GM12878 (cell line): ENCODE measurements around the gene IL27RA. TPM values are rescaled to one million over a fixed set of nuclear protein-coding genes. Genes with fewer than 3 reads are reported as not detected.

Experiments
- ATAC-seq: fragments of 200-7000 bp; cut with Tn5 transposase; 3 replicates; pipeline ENCODE4 v1.9.1; 2020; ENCODE audit warnings: mild to moderate bottlenecking, moderate library complexity
- BruUV-seq: library from RNA; stranded (reverse); fragments of 400-500 nt; replicated peaks from 2 replicates; lab custom pipeline; 2021; lab: Mats Ljungman, UMichigan
- CTCF ChIA-PET: fragments of 300-600 bp; sonication (Branson Sonifier 250); formaldehyde crosslinking; extraction: SDS; loops from one replicate; lab custom pipeline; 2021; ENCODE audit warnings: inconsistent platforms; lab: Yijun Ruan, JAX
- POLR2A ChIA-PET: fragments of 350-600 bp; formaldehyde crosslinking; extraction: SDS; loops from one replicate; lab custom pipeline; 2021; ENCODE audit warnings: inconsistent platforms; lab: Charles Lee
- RAD21 ChIA-PET: fragments of 300-600 bp; sonication (Branson Sonifier 250); formaldehyde crosslinking; loops from one replicate; lab custom pipeline; 2023; ENCODE audit warnings: antibody characterized with exemption; ENCODE audit not compliant: unreplicated experiment; lab: Charles Lee
- SMC1A ChIA-PET: fragments of 300-600 bp; sonication (Branson Sonifier 250); formaldehyde crosslinking; loops from one replicate; lab custom pipeline; 2023; ENCODE audit not compliant: unreplicated experiment, uncharacterized antibody; lab: Charles Lee
- DNase-seq: peaks from one replicate; pipeline ENCODE4 v3.0.0-alpha.2; 2011; ENCODE audit warnings: low read depth, low spot score
- FAIRE-seq: peaks from 3 replicates; lab custom pipeline; 2011; peaks lifted over from hg19 to GRCh38; lab: Jason Lieb, UNC
- H2AFZ ChIP-seq: 2 replicates; pipeline ENCODE4 v1.6.0; 2011; ENCODE audit warnings: low read depth, low read length, control low read depth; ENCODE audit not compliant: control insufficient read depth
- H3K27ac ChIP-seq: 2 replicates; pipeline ENCODE4 v1.5.1; 2011; ENCODE audit warnings: control low read depth; ENCODE audit not compliant: control insufficient read depth, insufficient read depth
- H3K27me3 ChIP-seq, 2 experiments: replicated peaks in 1 of 2; 2 replicates each; pipeline versions ENCODE4 v1.6.0 to v1.6.1; 2011; ENCODE audit warnings: low read length in 1 of 2; ENCODE audit not compliant: control insufficient read depth in 2 of 2, insufficient read depth in 2 of 2
- H3K36me3 ChIP-seq, 2 experiments: 2 replicates each; pipeline ENCODE4 v1.5.1; 2011; ENCODE audit warnings: low read length in 1 of 2; ENCODE audit not compliant: control insufficient read depth in 2 of 2, insufficient read depth in 2 of 2
- H3K4me1 ChIP-seq: 2 replicates; pipeline ENCODE4 v1.6.1; 2011; ENCODE audit warnings: mild to moderate bottlenecking, low read length, moderate library complexity, mixed read lengths; ENCODE audit not compliant: control insufficient read depth, insufficient read depth
- H3K4me2 ChIP-seq: 2 replicates; pipeline ENCODE4 v1.6.0; 2011; ENCODE audit warnings: control low read depth; ENCODE audit not compliant: control insufficient read depth, insufficient read depth
- H3K4me3 ChIP-seq: fragments of 200-600 bp; sonication (generic); 2 replicates; pipeline ENCODE4 v1.5.1; 2016
- H3K79me2 ChIP-seq: 2 replicates; pipeline ENCODE4 v1.6.0; 2011; ENCODE audit warnings: low read length; ENCODE audit not compliant: control insufficient read depth, insufficient read depth
- H3K9ac ChIP-seq: 2 replicates; pipeline ENCODE4 v1.8.0; 2011; ENCODE audit warnings: low read length, control low read depth, mixed read lengths; ENCODE audit not compliant: control insufficient read depth, insufficient read depth
- H3K9me3 ChIP-seq: replicated peaks from 3 replicates; pipeline ENCODE4 v1.5.1; 2011; ENCODE audit warnings: mild to moderate bottlenecking, low read length; ENCODE audit not compliant: control insufficient read depth, insufficient read depth
- H4K20me1 ChIP-seq: 2 replicates; pipeline ENCODE4 v1.6.0; 2011; ENCODE audit not compliant: control insufficient read depth, insufficient read depth
- BACH1 ChIP-seq: fragments of 450-650 bp; IDR thresholded peaks from 2 replicates; pipeline ENCODE4 v1.6.1; 2017; ENCODE audit warnings: mild to moderate bottlenecking, borderline replicate concordance
- BCLAF1 ChIP-seq: fragments of 450-650 bp; IDR thresholded peaks from 2 replicates; pipeline ENCODE4 v1.6.1; 2017; ENCODE audit warnings: antibody characterized with exemption, mild to moderate bottlenecking, moderate library complexity
- FOXM1 ChIP-seq: IDR thresholded peaks from 2 replicates; pipeline ENCODE4 v1.6.1; 2012; ENCODE audit warnings: low read depth, mild to moderate bottlenecking, inconsistent platforms, low read length, moderate library complexity
- HDGF ChIP-seq: fragments of 450-650 bp; IDR thresholded peaks from 2 replicates; pipeline ENCODE4 v1.6.1; 2016; ENCODE audit warnings: antibody characterized with exemption
- IKZF2 ChIP-seq, 2 experiments: fragments of 450-650 bp; IDR thresholded peaks; 2 replicates each; pipeline ENCODE4 v1.6.1; 2017; ENCODE audit warnings: mild to moderate bottlenecking in 2 of 2, moderate library complexity in 2 of 2
- MTA3 ChIP-seq: IDR thresholded peaks from 2 replicates; pipeline ENCODE4 v1.6.1; 2012; ENCODE audit warnings: low read length, inconsistent platforms, borderline replicate concordance
- NBN ChIP-seq: fragments of 450-650 bp; IDR thresholded peaks from 2 replicates; pipeline ENCODE4 v1.6.1; 2016
- NFYA ChIP-seq: IDR thresholded peaks from 2 replicates; pipeline ENCODE4 v1.6.1; 2011; ENCODE audit warnings: low read depth, mild to moderate bottlenecking, low read length, improper control_type of control experiment, borderline replicate concordance
- NR2C1 ChIP-seq: fragments of 450-650 bp; IDR thresholded peaks from 2 replicates; pipeline ENCODE4 v1.6.1; 2017; ENCODE audit warnings: antibody characterized with exemption, mild to moderate bottlenecking, moderate library complexity
- POLR2AphosphoS2 ChIP-seq: IDR thresholded peaks from 2 replicates; pipeline ENCODE4 v1.6.1; 2011; ENCODE audit warnings: low read depth, mild to moderate bottlenecking, low read length, improper control_type of control experiment, moderate library complexity
- SREBF2 ChIP-seq: IDR thresholded peaks from 2 replicates; pipeline ENCODE4 v1.6.1; 2012; ENCODE audit warnings: mild to moderate bottlenecking, low read length
- SUPT20H ChIP-seq: IDR thresholded peaks from 2 replicates; pipeline ENCODE4 v1.6.1; 2011; ENCODE audit warnings: low read depth, mild to moderate bottlenecking, low read length, moderate library complexity, borderline replicate concordance; ENCODE audit not compliant: control insufficient read depth
- TCF12 ChIP-seq: IDR thresholded peaks from 2 replicates; pipeline ENCODE4 v1.6.1; 2011; ENCODE audit warnings: low read depth, mild to moderate bottlenecking, low read length
- WRNIP1 ChIP-seq: IDR thresholded peaks from 2 replicates; pipeline ENCODE4 v1.6.1; 2011; ENCODE audit warnings: low read depth, low read length, improper control_type of control experiment, borderline replicate concordance
- YBX1 ChIP-seq: fragments of 450-650 bp; IDR thresholded peaks from 2 replicates; pipeline ENCODE4 v1.6.1; 2016; ENCODE audit warnings: antibody characterized with exemption
- WGBS: methylation state at CpG from one replicate; pipeline ENCODE4 v1.1.6; 2016; ENCODE audit warnings: low lambda C conversion rate; ENCODE audit not compliant: insufficient replicate concordance, insufficient coverage; ENCODE audit errors: missing lambda C conversion rate; 5-methylcytosine and 5-hydroxymethylcytosine counted together
- in situ Hi-C: fragments of 300-500 bp; cut with MboI; formaldehyde crosslinking; loops from 9 replicates; pipeline ENCODE4 v1.14.3; 2018; ENCODE audit warnings: mixed read lengths
- intact Hi-C: fragments of 100-400 bp; cut with micrococcal nuclease; formaldehyde crosslinking; loops from one replicate; pipeline ENCODE4 v1.14.2; 2022; ENCODE audit not compliant: unreplicated experiment
- polyA plus RNA-seq, 11 experiments: library from polyadenylated mRNA; depleted of rRNA in 4 of 11; unstranded in 6 of 11; stranded (reverse) in 5 of 11; fragments of >200 nt; fragmentation: Nextera tagmentation in 4 of 11; fragmentation: Illumina TruSeq in 1 of 11; extraction: Ambion mirVana in 4 of 11; extraction: Trizol in 1 of 11; gene quantifications; 1 replicate in 1 of 11; 2 replicates in 10 of 11; pipeline versions ENCODE4 v1.2.1 to v1.2.3, GENCODE V29; 2011 to 2016; ENCODE audit warnings: inconsistent platforms in 2 of 11, missing spikeins in 2 of 11, low read depth in 1 of 11
- total RNA-seq, 4 experiments: library from RNA; depleted of rRNA in 3 of 4; stranded (reverse); fragments of >200 nt in 3 of 4; fragmentation: Illumina TruSeq in 1 of 4; extraction: Trizol in 1 of 4; gene quantifications; 2 replicates each; pipeline versions ENCODE4 v1.2.1 to v1.2.3, GENCODE V29; 2013 to 2021
- TF ChIP-seq, protein P1 (sequence below): fragments of 450-650 bp; IDR thresholded peaks from 2 replicates; pipeline ENCODE4 v1.6.1; 2016; ENCODE audit warnings: mild to moderate bottlenecking
- TF ChIP-seq, protein P2 (sequence below): fragments of 450-650 bp; conservative IDR thresholded peaks from 2 replicates; pipeline ENCODE4 v1.6.1; 2017; ENCODE audit warnings: mild to moderate bottlenecking, moderate library complexity

Gene IL27RA
- total and polyA plus RNA-seq, 10 of the 15 experiments (the other 5 are each of a cell fraction or from before 2014, with no cell fraction given), result 8.4 to 63.5 (median 41.2) TPM

GRCh38 chr19:14091081-14091812, 59.7 kb downstream of the IL27RA start:
- H3K4me1 ChIP-seq, result peaks cover 7% of the 10 kb centered on the region; the same call in 1 of the 2 replicates
- no peaks in the 10 kb centered on the region for H3K27me3 ChIP-seq
- FAIRE-seq (peak; percentile 31), ATAC-seq (peak; percentile 85), DNase-seq (no peak)
- intact Hi-C loops (no loop called here), in situ Hi-C loops (no loop called here)
- peak overlapping the region; percentile 76 for H3K9ac ChIP-seq
- peaks cover 6% of the 10 kb centered on the region for H3K79me2 ChIP-seq
- 1% methylated on average over 55 of the region's 72 CpGs for WGBS
- peak overlapping the region; percentile 82 for H3K27ac ChIP-seq
- TSS peak; percentile 91 for BruUV-seq
- H3K4me3 ChIP-seq, result peak overlapping the region; percentile 100
- peak overlapping the region; percentile 58 for H2AFZ ChIP-seq
- RAD21 ChIA-PET, result interaction anchor here (1.0 to 1.6 kb wide), 4 partner anchors 9 to 46 kb away, joined by 4 to 8 read pairs (median 6); partner anchors contain the start of gene ASF1B
- peaks cover 3 to 5% of the 10 kb centered on the region in 2 experiments; a peak in 3 of 4 replicates for H3K36me3 ChIP-seq
- peaks cover 2% of the 10 kb centered on the region; the same call in 1 of the 3 replicates for H3K9me3 ChIP-seq
- POLR2A ChIA-PET, result interaction anchor here (1.1 to 4.1 kb wide), 2 partner anchors 9 to 21 kb away, joined by 3 to 23 read pairs; a partner anchor contains a TSS
- CTCF ChIA-PET, result interaction anchor here (0.6 to 1.3 kb wide), 6 partner anchors 9 to 226 kb away, joined by 3 to 6 read pairs (median 4); no protein-coding TSS in a partner anchor
- H3K4me2 ChIP-seq, result peak overlapping the region; percentile 85
- SMC1A ChIA-PET, result interaction anchor here (1.0 to 1.7 kb wide), 3 partner anchors 9 to 26 kb away, joined by 3 to 5 read pairs (median 5); partner anchors contain the start of gene PRKACA
- H4K20me1 ChIP-seq, result no peaks in the 10 kb centered on the region
- TF ChIP-seq NR2C1 (peak; percentile 87), IKZF2 (IDR thresholded peaks at IDR 0.05) (peak; percentile 72 to 74; a peak in 3 of 4 replicates), SREBF2 (no peak), WRNIP1 (no peak), NFYA (no peak), NBN (peak; percentile 49; the same call in 1 of the 2 replicates), HDGF (no peak), SUPT20H (no peak), YBX1 (no peak), BCLAF1 (0 out of 2 replicates have a peak, but pooled peaks have one; percentile 69), POLR2AphosphoS2 (no peak; the same call in 1 of the 2 replicates), TCF12 (0 out of 2 replicates have a peak, but pooled peaks have one; percentile 23), MTA3 (peak; percentile 50; the same call in 1 of the 2 replicates), FOXM1 (peak; percentile 56; the same call in 1 of the 2 replicates), BACH1 (peak; percentile 79)
- TF ChIP-seq, protein P1, sequence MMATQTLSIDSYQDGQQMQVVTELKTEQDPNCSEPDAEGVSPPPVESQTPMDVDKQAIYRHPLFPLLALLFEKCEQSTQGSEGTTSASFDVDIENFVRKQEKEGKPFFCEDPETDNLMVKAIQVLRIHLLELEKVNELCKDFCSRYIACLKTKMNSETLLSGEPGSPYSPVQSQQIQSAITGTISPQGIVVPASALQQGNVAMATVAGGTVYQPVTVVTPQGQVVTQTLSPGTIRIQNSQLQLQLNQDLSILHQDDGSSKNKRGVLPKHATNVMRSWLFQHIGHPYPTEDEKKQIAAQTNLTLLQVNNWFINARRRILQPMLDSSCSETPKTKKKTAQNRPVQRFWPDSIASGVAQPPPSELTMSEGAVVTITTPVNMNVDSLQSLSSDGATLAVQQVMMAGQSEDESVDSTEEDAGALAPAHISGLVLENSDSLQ, result no peak
- TF ChIP-seq, protein P2, sequence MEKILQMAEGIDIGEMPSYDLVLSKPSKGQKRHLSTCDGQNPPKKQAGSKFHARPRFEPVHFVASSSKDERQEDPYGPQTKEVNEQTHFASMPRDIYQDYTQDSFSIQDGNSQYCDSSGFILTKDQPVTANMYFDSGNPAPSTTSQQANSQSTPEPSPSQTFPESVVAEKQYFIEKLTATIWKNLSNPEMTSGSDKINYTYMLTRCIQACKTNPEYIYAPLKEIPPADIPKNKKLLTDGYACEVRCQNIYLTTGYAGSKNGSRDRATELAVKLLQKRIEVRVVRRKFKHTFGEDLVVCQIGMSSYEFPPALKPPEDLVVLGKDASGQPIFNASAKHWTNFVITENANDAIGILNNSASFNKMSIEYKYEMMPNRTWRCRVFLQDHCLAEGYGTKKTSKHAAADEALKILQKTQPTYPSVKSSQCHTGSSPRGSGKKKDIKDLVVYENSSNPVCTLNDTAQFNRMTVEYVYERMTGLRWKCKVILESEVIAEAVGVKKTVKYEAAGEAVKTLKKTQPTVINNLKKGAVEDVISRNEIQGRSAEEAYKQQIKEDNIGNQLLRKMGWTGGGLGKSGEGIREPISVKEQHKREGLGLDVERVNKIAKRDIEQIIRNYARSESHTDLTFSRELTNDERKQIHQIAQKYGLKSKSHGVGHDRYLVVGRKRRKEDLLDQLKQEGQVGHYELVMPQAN, result peak; percentile 76
